Trophoblast cell (in vitro differentiated cells and primary cell): ENCODE results near the gene ITGB1BP2.
"Not testable (repeated sequence)": the region's sequence is repeated elsewhere in the genome, so short reads cannot be mapped to it uniquely, and the experiment has no call there.

ENCODE experiments used
- DNase-seq, 2 donors: peaks; one replicate each; pipeline ENCODE4 v3.0.0-alpha.2; 2016
- H2AFZ ChIP-seq: 2 replicates; pipeline ENCODE4 v1.6.1; 2013; ENCODE audit warnings: low read length, moderate library complexity, mild to moderate bottlenecking; ENCODE audit not compliant: insufficient read depth, poor library complexity
- H2AK5ac ChIP-seq: 2 replicates; pipeline ENCODE4 v1.6.1; 2013; ENCODE audit warnings: mild to moderate bottlenecking, low read length
- H2BK120ac ChIP-seq: 2 replicates; pipeline ENCODE4 v1.6.1; 2013; ENCODE audit warnings: low read length, mild to moderate bottlenecking, moderate library complexity; ENCODE audit not compliant: insufficient read depth, poor library complexity
- H2BK12ac ChIP-seq: 2 replicates; pipeline ENCODE4 v1.6.1; 2013; ENCODE audit warnings: mild to moderate bottlenecking, low read length, moderate library complexity
- H2BK5ac ChIP-seq: 2 replicates; pipeline ENCODE4 v1.6.1; 2013; ENCODE audit warnings: low read length, low read depth, moderate library complexity, mild to moderate bottlenecking; ENCODE audit not compliant: poor library complexity
- H3K14ac ChIP-seq: 2 replicates; pipeline ENCODE4 v1.6.1; 2013; ENCODE audit warnings: mild to moderate bottlenecking, low read length
- H3K18ac ChIP-seq: 2 replicates; pipeline ENCODE4 v1.6.1; 2013; ENCODE audit warnings: mild to moderate bottlenecking, low read length
- H3K23ac ChIP-seq: 2 replicates; pipeline ENCODE4 v1.6.1; 2013; ENCODE audit warnings: low read length
- H3K27ac ChIP-seq: 2 replicates; pipeline ENCODE4 v1.5.1; 2013; ENCODE audit warnings: low read depth, mild to moderate bottlenecking, inconsistent platforms, low read length, moderate library complexity
- H3K27me3 ChIP-seq: 2 replicates; pipeline ENCODE4 v1.6.1; 2013; ENCODE audit warnings: inconsistent platforms, mild to moderate bottlenecking, low read length, moderate library complexity; ENCODE audit not compliant: insufficient read depth
- H3K36me3 ChIP-seq, 2 experiments: 1 replicate in 1 of 2; 2 replicates in 1 of 2; pipeline ENCODE4 v1.6.1; 2013; ENCODE audit warnings: low read length in 2 of 2, mild to moderate bottlenecking in 2 of 2, moderate library complexity in 1 of 2; ENCODE audit not compliant: insufficient read depth in 2 of 2, control insufficient read depth in 1 of 2
- H3K4ac ChIP-seq: 2 replicates; pipeline ENCODE4 v1.6.1; 2013; ENCODE audit warnings: low read depth, mild to moderate bottlenecking, low read length, moderate library complexity
- H3K4me1 ChIP-seq, 2 experiments: 1 replicate in 1 of 2; 2 replicates in 1 of 2; pipeline ENCODE4 v1.6.1; 2013; ENCODE audit warnings: low read length in 2 of 2, mild to moderate bottlenecking in 2 of 2, moderate library complexity in 1 of 2; ENCODE audit not compliant: insufficient read depth in 2 of 2, control insufficient read depth in 1 of 2
- H3K4me2 ChIP-seq: 2 replicates; pipeline ENCODE4 v1.6.1; 2013; ENCODE audit warnings: inconsistent platforms, mild to moderate bottlenecking, low read length, moderate library complexity
- H3K4me3 ChIP-seq: 2 replicates; pipeline ENCODE4 v1.5.1; 2013; ENCODE audit warnings: mild to moderate bottlenecking, low read depth, low read length, inconsistent platforms
- H3K79me1 ChIP-seq: one replicate; pipeline ENCODE4 v1.6.1; 2013; ENCODE audit warnings: low read length
- H3K79me2 ChIP-seq: 2 replicates; pipeline ENCODE4 v1.6.1; 2013; ENCODE audit warnings: low read length, mild to moderate bottlenecking; ENCODE audit not compliant: control insufficient read depth, insufficient read depth, poor library complexity
- H3K9ac ChIP-seq: 2 replicates; pipeline ENCODE4 v1.6.1; 2013; ENCODE audit warnings: mild to moderate bottlenecking, low read length
- H3K9me3 ChIP-seq: 2 replicates; pipeline ENCODE4 v1.6.1; 2013; ENCODE audit warnings: low read depth, mild to moderate bottlenecking, control low read depth, inconsistent platforms, low read length; ENCODE audit not compliant: insufficient read depth
- H4K12ac ChIP-seq: 2 replicates; pipeline ENCODE4 v1.6.1; 2013; ENCODE audit warnings: low read depth, mild to moderate bottlenecking, low read length, moderate library complexity
- H4K8ac ChIP-seq: 2 replicates; pipeline ENCODE4 v1.6.1; 2013; ENCODE audit warnings: low read depth, mild to moderate bottlenecking, low read length, moderate library complexity
- H4K91ac ChIP-seq: one replicate; pipeline ENCODE4 v1.6.1; 2013; ENCODE audit warnings: low read depth, mild to moderate bottlenecking, low read length, moderate library complexity
- WGBS: extraction: QIAGEN DNeasy Blood & Tissue Kit; methylation state at CpG from one replicate; pipeline ENCODE4 v1.1.7; 2013; ENCODE audit warnings: missing lambda C conversion rate; ENCODE audit not compliant: insufficient read length, insufficient coverage; ENCODE audit errors: extremely low coverage; 5-methylcytosine and 5-hydroxymethylcytosine counted together

The ITGB1BP2 gene

GRCh38 chrX:71304561-71304960 is 3.0 kb downstream of the ITGB1BP2 start:
- Histone ChIP-seq H3K14ac (no peak overlapping the region), H3K36me3 (peaks cover 9 to 19% of the 10 kb centered on the region in 2 experiments), H2AK5ac (no peak overlapping the region), H3K4me1 (no peaks in the 10 kb centered on the region), H4K12ac (no peak overlapping the region), H3K9ac (no peak overlapping the region), H3K4me2 (no peak overlapping the region), H3K23ac (no peak overlapping the region), H4K91ac (no peak overlapping the region), H3K4ac (no peak overlapping the region), H3K9me3 (no peaks in the 10 kb centered on the region), H4K8ac (no peak overlapping the region), H3K18ac (no peak overlapping the region), H3K79me2 (no peaks in the 10 kb centered on the region), H3K27ac (no peak overlapping the region), H2BK5ac (no peak overlapping the region), H2BK12ac (no peak overlapping the region), H3K79me1 (no peaks in the 10 kb centered on the region), H3K27me3 (no peaks in the 10 kb centered on the region), H3K4me3 (no peak overlapping the region), H2AFZ (no peak overlapping the region), H2BK120ac (no peak overlapping the region)
- no peak for DNase-seq
- WGBS = no CpG with 5 or more reads among the region's 2 CpGs

GRCh38 chrX:71315917-71316316 is 14.4 kb downstream of the ITGB1BP2 start:
- Histone ChIP-seq H3K4ac (no peak overlapping the region), H4K91ac (no peak overlapping the region), H3K9me3 (no peaks in the 10 kb centered on the region), H2BK120ac (no peak overlapping the region), H3K14ac (no peak overlapping the region), H3K4me3 (no peak overlapping the region), H3K9ac (no peak overlapping the region), H2AFZ (no peak overlapping the region), H2BK12ac (no peak overlapping the region), H4K12ac (no peak overlapping the region), H3K4me2 (no peak overlapping the region), H3K27me3 (no peaks in the 10 kb centered on the region), H3K4me1 (no peaks in the 10 kb centered on the region), H3K79me2 (no peaks in the 10 kb centered on the region), H3K36me3 (no peaks in the 10 kb centered on the region), H4K8ac (no peak overlapping the region), H3K79me1 (no peaks in the 10 kb centered on the region), H2AK5ac (no peak overlapping the region), H3K27ac (no peak overlapping the region), H3K23ac (no peak overlapping the region), H2BK5ac (no peak overlapping the region), H3K18ac (no peak overlapping the region)
- no peak for DNase-seq
- no CpG with 5 or more reads among the region's 7 CpGs for WGBS

DNA sequence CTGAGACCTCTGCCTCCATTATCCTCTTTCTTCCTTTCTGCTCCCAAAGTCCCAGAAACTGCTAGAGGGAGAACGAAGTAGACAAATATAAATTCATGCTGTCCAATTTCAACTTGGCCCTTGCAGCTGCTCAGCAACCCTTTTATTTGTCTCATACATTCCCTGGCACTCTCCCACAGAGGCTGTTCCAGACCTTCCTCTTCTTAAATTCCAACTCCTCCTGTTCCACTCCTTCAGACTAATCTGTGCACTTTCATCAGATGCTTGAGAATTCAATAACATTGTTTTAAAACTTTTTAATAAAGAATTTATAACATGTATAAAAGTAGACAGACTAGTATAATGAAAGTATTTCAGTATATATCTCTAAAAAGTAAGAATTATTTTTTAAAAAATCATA is 15.4 kb downstream of the ITGB1BP2 start:
- not testable (repeated sequence) for H2BK120ac ChIP-seq, H2BK5ac ChIP-seq, DNase-seq, H3K9me3 ChIP-seq, H3K79me2 ChIP-seq, H3K4me3 ChIP-seq, H3K18ac ChIP-seq, H3K27ac ChIP-seq, H3K14ac ChIP-seq, H2BK12ac ChIP-seq, H4K8ac ChIP-seq, H3K4ac ChIP-seq, H3K79me1 ChIP-seq, H3K4me1 ChIP-seq, H3K23ac ChIP-seq, H2AFZ ChIP-seq, H4K91ac ChIP-seq, H3K4me2 ChIP-seq, H2AK5ac ChIP-seq, H3K27me3 ChIP-seq, H3K9ac ChIP-seq, H3K36me3 ChIP-seq, H4K12ac ChIP-seq
- no CpG with 5 or more reads among the region's 1 CpG for WGBS

DNA sequence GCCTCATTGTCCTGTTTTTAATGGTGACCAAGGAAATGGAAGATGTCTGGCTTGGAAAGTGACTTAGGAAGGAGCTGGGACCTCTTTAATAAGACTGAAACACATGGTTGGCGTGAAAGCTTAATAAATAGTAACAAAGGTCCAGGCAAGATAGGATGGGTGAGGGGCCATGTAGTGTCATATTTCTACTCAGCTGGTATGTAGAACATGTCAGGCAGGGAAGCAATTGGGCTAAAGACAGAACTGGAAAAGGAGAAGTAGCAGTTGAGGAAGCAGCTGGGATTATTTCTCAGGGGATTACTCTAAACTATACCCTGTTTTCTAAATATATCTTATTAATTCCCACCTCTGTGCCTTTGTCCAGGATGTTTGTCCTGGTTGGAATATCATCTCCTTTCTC is 18.6 kb downstream of the ITGB1BP2 start:
- Histone ChIP-seq H3K4ac (no peak overlapping the region), H3K4me3 (no peak overlapping the region), H3K79me1 (no peaks in the 10 kb centered on the region), H2BK5ac (no peak overlapping the region), H3K79me2 (no peaks in the 10 kb centered on the region), H3K27ac (no peak overlapping the region), H3K4me2 (no peak overlapping the region), H3K18ac (no peak overlapping the region), H3K9me3 (no peaks in the 10 kb centered on the region), H3K23ac (no peak overlapping the region), H2AFZ (no peak overlapping the region), H2AK5ac (no peak overlapping the region), H3K14ac (no peak overlapping the region), H3K4me1 (no peaks in the 10 kb centered on the region), H4K8ac (no peak overlapping the region), H3K9ac (no peak overlapping the region), H4K91ac (no peak overlapping the region), H4K12ac (no peak overlapping the region), H3K36me3 (no peaks in the 10 kb centered on the region), H3K27me3 (no peaks in the 10 kb centered on the region), H2BK120ac (no peak overlapping the region), H2BK12ac (no peak overlapping the region)
- no peak for DNase-seq
- WGBS = no CpG with 5 or more reads among the region's 1 CpG
